Memory B cell (primary cell): ENCODE data around the gene HMGXB4.
A peak's percentile ranks its signal among the peaks of the same experiment; 100 is the strongest.

Source experiments
- ATAC-seq: fragments of 150-1000 bp; cut with Tn5 transposase; 2 replicates; pipeline ENCODE4 v1.10.0; 2021; ENCODE audit warnings: low read depth, mild to moderate bottlenecking, moderate library complexity
- DNase-seq, 2 donors: peaks; one replicate each; pipeline ENCODE4 v3.0.0; 2022; ENCODE audit warnings: low spot score in 2 of 2
- H3K27ac Mint-ChIP-seq: one replicate; pipeline ENCODE4 v1.8.0; 2022; ENCODE audit warnings: mild to moderate bottlenecking, moderate library complexity, mixed read lengths
- H3K27me3 Mint-ChIP-seq: one replicate; pipeline ENCODE4 v1.8.0; 2022; ENCODE audit warnings: mixed read lengths
- H3K36me3 Mint-ChIP-seq: one replicate; pipeline ENCODE4 v1.8.0; 2022; ENCODE audit warnings: mild to moderate bottlenecking, mixed read lengths
- H3K4me1 Mint-ChIP-seq: one replicate; pipeline ENCODE4 v1.8.0; 2022; ENCODE audit warnings: mixed read lengths
- H3K4me3 Mint-ChIP-seq: one replicate; pipeline ENCODE4 v1.8.0; 2022; ENCODE audit warnings: mild to moderate bottlenecking, moderate library complexity, mixed read lengths
- H3K9me3 Mint-ChIP-seq: one replicate; pipeline ENCODE4 v1.8.0; 2022; ENCODE audit warnings: mixed read lengths

Gene HMGXB4

GRCh38 chr22:35333220-35333619, 75.9 kb downstream of the HMGXB4 start:
- H3K4me3 Mint-ChIP-seq: no peak overlapping the region
- no peak for ATAC-seq

GRCh38 chr22:35334004-35334403, 76.7 kb downstream of the HMGXB4 start:
- no peak overlapping the region for H3K4me3 Mint-ChIP-seq

More at GRCh38 chr22:35333220-35333619, 75.9 kb downstream of the HMGXB4 start:
- Mint-ChIP-seq H3K27me3 (no peaks in the 10 kb centered on the region), H3K9me3 (no peaks in the 10 kb centered on the region), H3K36me3 (peaks cover 12% of the 10 kb centered on the region), H3K4me1 (peaks cover 14% of the 10 kb centered on the region), H3K27ac (no peak overlapping the region)
- no peak for DNase-seq

GRCh38 chr22:35335468-35335867, 78.2 kb downstream of the HMGXB4 start:
- no peaks in the 10 kb centered on the region for H3K27me3 Mint-ChIP-seq
- no peaks in the 10 kb centered on the region for H3K9me3 Mint-ChIP-seq
- ATAC-seq: no peak
- DNase-seq: no peak
- no peak overlapping the region for H3K27ac Mint-ChIP-seq
- H3K36me3 Mint-ChIP-seq: peaks cover 17% of the 10 kb centered on the region
- no peak overlapping the region for H3K4me3 Mint-ChIP-seq
- peaks cover 10% of the 10 kb centered on the region for H3K4me1 Mint-ChIP-seq

More at GRCh38 chr22:35334004-35334403, 76.7 kb downstream of the HMGXB4 start:
- Mint-ChIP-seq H3K36me3 (peaks cover 12% of the 10 kb centered on the region), H3K27me3 (no peaks in the 10 kb centered on the region), H3K27ac (no peak overlapping the region), H3K9me3 (no peaks in the 10 kb centered on the region), H3K4me1 (peaks cover 14% of the 10 kb centered on the region)
- DNase-seq (no peak), ATAC-seq (peak; percentile 50)

GRCh38 chr22:35335936-35336781, 78.9 kb downstream of the HMGXB4 start:
- ATAC-seq: no peak
- Mint-ChIP-seq H3K4me3 (no peak overlapping the region), H3K36me3 (peaks cover 18% of the 10 kb centered on the region), H3K27me3 (no peaks in the 10 kb centered on the region), H3K4me1 (peaks cover 11% of the 10 kb centered on the region), H3K27ac (no peak overlapping the region), H3K9me3 (no peaks in the 10 kb centered on the region)
- DNase-seq: no peak

- DNase-seq (no peak), ATAC-seq (peak; percentile 51)
- Mint-ChIP-seq H3K9me3 (no peaks in the 10 kb centered on the region), H3K27me3 (no peaks in the 10 kb centered on the region), H3K4me3 (no peak overlapping the region), H3K27ac (peak overlapping the region; percentile 74), H3K4me1 (peaks cover 16% of the 10 kb centered on the region), H3K36me3 (peaks cover 12% of the 10 kb centered on the region)
These were observed 80.6 kb downstream of the HMGXB4 start for GRCh38 chr22:35337932-35338331.

GRCh38 chr22:35341090-35341874, 84.0 kb downstream of the HMGXB4 start:
- DNase-seq (no peak), ATAC-seq (peak; percentile 41)
- H3K27ac Mint-ChIP-seq: no peak overlapping the region
- no peaks in the 10 kb centered on the region for H3K27me3 Mint-ChIP-seq
- H3K4me3 Mint-ChIP-seq: no peak overlapping the region
- H3K36me3 Mint-ChIP-seq: peaks cover 15% of the 10 kb centered on the region
- H3K9me3 Mint-ChIP-seq: no peaks in the 10 kb centered on the region
- peaks cover 10% of the 10 kb centered on the region for H3K4me1 Mint-ChIP-seq

GRCh38 chr22:35342390-35342789, 85.1 kb downstream of the HMGXB4 start:
- ATAC-seq: no peak
- DNase-seq: no peak
- no peak overlapping the region for H3K27ac Mint-ChIP-seq
- no peaks in the 10 kb centered on the region for H3K9me3 Mint-ChIP-seq
- peaks cover 10% of the 10 kb centered on the region for H3K4me1 Mint-ChIP-seq
- H3K27me3 Mint-ChIP-seq: no peaks in the 10 kb centered on the region
- no peak overlapping the region for H3K4me3 Mint-ChIP-seq
- H3K36me3 Mint-ChIP-seq: peaks cover 14% of the 10 kb centered on the region

GRCh38 chr22:35343664-35344550, 86.6 kb downstream of the HMGXB4 start:
- H3K4me1 Mint-ChIP-seq: peaks cover 8% of the 10 kb centered on the region

GRCh38 chr22:35344956-35345690, 87.8 kb downstream of the HMGXB4 start:
- Mint-ChIP-seq H3K36me3 (peaks cover 8% of the 10 kb centered on the region), H3K27me3 (no peaks in the 10 kb centered on the region), H3K9me3 (no peaks in the 10 kb centered on the region), H3K4me3 (no peak overlapping the region), H3K27ac (no peak overlapping the region), H3K4me1 (peaks cover 11% of the 10 kb centered on the region)
- ATAC-seq: no peak
- DNase-seq: no peak

More at GRCh38 chr22:35343664-35344550, 86.6 kb downstream of the HMGXB4 start:
- Mint-ChIP-seq H3K4me3 (no peak overlapping the region), H3K36me3 (peaks cover 12% of the 10 kb centered on the region), H3K27ac (no peak overlapping the region), H3K27me3 (no peaks in the 10 kb centered on the region), H3K9me3 (no peaks in the 10 kb centered on the region)
- no peak for DNase-seq
- ATAC-seq: no peak
